ENCODE results near the gene HOXB6.

Gene HOXB6

DNA sequence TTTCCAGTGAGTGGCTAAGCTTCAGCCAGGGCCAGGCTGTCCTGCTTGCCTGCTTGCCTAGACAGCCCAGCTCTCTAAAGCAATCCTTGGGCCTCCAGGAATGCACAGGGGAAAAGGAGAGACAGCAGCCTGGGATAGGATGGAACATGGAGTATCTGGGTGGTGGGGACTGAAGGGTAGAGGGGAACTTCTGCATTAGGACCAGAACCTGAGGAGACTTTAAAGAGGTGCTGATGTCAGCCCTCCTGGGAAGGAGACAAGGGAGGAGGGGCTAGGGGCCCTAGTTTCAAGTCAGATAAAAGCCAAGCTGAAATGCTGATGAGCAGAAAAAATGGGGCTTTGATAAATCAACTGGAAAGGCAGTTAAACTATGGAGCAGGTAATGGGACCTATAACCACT lies 4.2 kb upstream of the HOXB6 start:
- DNase-seq, result no peak

DNA sequence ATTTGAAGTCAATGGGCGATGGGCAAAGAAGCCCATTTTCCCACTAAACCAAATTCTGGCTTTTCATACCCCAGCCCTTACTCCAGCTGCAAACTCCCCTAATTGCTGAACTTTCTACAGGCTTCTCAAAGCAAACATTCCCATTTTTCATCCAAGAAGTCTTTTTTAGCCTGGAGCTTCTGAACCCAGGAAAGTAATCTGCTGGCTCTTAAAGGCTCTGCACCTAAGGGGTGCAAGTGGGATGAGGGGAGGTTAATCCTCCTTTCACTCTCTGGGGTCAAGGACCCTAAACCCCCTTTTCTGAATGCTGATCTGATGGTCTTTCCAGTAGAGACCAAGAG lies 3.7 kb upstream of the HOXB6 start:
- DNase-seq, result no peak

DNA sequence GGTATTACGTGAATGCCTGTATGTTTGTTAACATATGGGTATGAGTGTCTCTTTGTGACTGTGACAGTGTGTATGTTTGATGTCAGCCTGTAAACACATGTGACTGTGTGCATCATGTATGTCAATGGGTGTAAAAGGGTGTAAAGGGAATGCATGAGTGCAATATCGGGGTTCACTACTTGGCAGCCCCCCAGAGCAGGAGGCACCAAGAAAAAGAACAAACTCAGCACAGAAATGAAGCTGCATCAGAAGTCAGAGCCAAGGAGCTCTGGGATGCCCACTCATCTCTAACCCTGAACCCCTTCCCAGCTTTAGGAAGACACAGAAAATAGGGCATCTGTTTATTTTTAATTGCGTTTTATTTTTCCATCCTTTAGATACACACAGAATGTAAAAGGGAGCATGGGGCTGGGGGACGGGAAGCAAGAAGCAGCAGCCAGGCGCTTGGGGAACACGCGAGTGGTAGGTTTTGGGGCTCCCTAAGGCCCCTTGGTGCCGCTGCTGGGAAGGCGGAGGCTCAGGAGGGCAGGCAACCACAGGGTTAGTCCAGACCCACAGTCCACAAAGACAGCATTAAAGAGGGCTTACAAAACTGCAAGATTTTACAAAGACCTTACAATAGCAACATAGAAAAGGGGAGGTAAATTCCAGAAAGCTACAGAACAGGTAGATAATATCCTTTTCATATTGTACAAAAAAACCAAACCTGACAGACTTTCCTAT lies 2.3 kb upstream of the HOXB6 start:
- DNase-seq, result no peak

DNA sequence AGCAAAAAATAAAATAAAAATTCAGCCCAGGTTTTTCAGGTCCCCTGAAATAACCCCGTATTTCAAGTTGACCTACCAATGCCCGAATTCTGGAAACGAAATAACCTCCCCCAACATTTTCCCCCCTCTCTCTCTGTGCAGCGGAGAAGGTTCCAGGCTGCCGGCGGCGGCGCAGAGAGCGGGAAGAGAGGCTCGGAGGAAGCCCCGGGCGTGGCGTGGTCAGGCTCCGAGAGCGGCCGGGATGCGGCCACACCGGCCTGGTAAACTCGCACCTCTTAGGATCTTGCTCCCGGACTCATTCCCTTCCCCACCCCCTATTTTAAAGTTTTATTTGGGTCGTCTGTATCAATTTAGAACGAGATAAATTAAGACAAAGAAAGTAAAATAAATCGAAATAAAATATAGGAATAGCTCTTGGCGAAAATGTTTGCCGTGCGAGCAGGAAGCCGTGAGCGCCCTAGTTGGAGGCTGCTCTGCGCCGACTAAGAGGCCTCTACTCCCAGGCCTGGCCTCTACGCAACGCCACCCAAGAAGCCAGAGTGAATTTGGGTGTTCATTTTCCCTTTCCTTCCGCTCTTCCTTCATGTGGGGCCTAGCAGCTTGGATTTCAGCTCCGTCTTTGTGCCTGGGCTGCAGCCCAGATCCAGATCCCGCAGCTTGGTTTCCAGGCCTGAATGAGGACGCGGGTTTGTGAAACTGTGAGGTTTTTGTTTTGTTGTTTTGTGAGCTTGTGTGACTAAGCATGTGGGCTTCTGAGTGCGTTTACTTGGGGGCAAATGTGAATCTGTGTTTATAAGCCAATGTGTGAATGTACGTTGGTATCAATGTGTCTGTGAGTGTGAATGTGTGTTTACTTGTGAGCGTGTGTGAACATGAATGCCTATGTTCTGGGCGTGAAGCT lies 1.5 kb upstream of the HOXB6 start:
- DNase-seq, result no peak

DNA sequence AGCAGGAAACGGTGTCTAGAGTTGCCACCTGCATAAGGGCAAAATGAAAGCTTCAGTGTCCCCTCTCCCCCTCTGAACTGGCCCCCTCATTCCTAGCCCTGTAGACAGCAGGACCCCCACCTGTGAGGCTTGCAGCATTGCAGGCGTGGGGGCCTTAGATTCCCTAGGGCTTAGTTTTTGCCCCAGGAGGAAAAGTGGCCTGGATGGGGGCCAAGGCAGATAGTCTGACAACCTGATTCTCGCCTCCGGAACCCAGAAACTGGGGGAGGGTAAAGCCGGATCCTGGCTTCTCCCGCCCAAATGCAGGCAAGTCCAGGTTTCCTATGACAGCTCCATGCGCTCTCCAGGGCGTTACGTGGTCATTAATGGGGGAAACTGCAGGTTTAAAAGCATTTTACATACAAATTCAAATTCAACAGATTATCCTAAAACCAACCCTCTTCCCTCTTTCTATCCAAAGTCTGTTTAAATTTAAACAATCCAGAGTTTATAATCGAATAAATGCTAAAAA lies 678 bp upstream of the HOXB6 start:
- DNase-seq, result no peak

DNA sequence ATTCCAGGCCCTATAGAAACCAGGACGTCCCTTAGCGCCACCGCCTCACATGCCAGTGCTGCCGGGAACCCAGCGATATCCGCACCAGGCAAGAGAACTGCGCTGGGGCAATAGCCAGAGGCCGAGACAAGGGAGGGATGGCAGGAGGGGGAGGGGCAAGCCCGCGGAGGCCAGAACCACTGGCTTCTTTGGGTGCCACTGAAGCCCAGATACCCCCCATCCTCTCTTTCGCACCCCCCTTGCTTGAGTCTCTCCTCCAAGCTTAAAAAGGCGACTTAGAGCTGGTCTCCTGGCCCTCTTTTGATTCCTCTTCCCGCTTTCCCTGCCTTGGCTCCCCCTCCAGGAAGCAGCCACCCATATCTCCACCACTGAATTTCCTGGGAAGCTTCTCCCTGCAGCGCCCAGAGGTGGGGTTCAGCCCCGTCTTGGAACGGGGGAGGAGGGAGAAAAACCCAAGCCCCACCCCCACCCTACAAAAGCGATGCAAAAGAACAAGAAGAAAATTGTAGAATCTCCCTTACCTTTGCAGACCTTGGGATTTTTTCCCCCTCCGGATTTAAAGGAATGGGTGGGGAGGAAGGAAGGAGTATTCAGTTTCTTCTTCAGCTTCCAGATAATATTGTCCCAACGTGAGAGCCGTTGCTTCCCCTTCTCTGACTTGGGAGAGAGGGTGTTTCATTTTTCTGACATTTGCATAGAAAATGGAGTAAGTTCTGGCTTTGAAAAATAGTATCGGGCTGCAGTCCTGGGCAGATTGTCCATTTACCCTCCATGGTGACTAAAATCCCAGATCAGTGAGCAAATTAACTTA lies 622 bp downstream of the HOXB6 start:
- DNase-seq, result no peak

DNA sequence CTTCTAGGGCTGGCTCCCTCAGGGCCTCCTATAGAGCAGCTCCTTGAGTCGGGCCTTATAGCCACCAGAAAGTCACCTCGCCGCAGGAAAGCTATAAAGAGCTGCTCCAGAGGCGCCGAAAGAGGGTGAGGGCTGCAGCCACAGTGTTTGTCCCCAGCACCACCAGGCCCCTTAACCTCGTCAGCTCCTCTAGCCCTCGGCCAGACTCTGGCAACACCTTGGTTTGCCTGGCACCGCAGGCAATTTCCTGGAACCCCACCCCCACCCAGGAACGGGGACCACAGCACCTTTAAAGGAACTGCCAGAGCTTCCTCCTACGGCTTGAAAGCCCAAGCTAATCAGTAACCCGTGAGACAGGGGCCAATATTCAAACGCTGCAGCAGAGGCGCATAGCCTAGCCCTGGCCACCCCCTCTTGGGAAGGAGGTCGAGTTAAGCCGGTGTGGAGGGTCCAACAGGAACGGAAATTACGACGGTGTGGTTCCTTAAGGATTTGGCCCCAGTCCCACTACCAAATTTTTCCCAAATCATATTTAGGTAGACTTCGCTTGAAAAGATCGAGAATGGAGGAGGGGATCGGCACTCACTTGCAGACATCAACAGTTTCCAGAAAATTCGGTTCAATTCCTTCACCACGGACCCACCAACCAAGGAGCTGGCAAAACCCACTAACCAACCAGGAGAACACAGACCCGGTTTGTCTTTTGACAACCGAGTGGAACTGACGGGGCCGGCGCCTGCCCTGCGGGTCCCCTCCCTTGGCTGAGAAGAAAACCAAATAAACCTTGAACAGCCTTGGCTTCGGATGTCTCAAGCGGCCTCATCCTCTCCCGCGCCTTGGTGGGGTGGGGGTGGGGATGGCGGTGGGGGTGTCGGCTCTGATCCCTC lies 3.0 kb downstream of the HOXB6 start:
- no peak for DNase-seq

DNA sequence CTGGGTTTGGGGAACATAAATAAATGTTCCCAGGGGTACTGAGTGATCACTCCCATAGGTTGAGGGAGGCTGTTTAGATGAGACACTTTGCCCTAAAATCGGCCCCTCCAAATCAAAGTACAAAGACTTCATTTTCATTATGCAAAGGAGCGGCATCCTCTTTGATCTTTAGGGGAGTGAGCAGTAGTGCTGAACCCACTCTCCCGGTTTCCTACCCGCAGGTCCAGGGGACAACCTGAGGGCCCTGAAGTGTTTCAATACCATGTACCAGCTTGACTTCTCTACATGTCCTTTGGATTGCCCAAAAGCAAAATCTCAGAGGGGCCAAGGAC lies 3.6 kb downstream of the HOXB6 start:
- no peak for DNase-seq

DNA sequence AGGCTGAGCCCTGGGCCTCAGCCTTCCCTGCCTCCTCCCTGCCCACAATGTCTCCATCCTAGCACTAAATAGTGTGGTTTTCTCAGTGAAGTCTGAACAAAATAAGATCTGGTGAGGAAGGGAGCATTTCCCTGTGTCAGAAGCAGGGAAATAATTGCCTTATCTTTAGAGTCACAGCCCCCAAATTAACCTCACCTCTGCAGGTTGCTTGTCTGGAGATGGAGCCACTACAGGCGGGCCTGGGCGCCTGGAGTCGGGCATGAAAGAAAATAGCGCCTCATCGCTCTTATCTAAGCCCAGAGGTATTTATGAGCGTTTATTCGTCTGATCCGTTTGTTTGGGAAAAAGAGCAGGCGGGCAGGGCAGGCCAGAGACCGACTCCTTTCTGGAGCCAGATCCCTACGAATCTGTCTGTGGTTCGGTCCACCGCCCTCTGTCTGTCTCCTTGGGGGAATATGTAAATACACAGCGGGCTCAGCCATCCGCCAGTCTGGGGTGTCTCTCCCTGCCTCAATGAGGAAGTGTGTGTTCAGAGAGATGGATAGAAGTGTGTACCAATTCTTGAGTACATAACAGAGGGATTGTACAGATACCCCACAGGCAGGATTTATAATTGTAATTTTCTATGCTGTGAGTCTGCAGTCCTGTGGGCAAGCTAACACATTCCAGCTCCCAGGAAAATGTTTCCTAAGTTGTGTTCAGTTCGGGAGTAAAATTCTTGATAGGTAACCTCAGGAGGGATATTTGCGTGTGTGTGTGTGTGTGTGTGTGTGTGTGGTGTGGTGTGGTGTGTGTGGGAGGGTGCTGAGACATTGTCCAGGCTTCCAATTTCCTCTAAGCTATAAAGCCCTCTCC lies 4.3 kb downstream of the HOXB6 start:
- DNase-seq, result no peak

DNA sequence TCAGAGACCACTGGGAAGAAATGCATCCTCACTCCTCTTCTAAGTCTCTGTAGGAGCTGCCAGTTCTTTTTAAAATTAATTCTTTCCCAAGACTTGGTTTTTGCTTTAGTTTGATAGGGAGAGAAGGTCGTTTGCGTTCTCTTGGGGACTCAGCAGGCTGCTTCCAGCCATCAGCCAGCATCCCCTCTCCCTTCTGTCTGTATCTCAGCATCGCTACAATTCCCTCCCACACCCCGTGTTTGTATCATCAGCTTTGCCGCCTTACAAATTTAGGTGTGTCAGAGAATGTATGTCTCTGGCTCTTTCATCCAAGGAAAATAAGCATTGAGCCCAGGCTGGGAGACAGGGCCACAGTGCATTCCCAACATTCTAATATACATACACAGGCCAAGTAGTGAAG lies 5.4 kb downstream of the HOXB6 start:
- no peak for DNase-seq

DNA sequence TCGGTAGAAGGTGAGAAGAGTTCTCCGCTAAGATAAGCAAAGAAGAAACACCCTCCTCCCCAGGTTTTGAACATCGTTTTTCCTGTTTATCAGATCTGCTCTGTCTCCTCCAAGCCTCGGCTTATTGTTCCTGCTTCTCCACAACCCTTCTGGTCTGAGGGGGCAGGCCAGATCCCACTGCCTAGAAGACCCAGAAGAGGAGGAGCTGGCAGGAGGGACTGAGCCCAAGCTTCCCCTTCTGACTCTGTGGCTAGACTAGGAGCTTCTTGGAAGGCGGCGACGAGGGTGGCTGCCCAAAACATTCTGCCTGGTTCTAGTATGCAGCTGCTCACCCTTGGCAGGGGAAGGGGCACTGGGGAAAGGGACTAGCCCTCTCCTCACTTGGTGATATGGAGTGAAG lies 6.0 kb downstream of the HOXB6 start:
- DNase-seq, result no peak

DNA sequence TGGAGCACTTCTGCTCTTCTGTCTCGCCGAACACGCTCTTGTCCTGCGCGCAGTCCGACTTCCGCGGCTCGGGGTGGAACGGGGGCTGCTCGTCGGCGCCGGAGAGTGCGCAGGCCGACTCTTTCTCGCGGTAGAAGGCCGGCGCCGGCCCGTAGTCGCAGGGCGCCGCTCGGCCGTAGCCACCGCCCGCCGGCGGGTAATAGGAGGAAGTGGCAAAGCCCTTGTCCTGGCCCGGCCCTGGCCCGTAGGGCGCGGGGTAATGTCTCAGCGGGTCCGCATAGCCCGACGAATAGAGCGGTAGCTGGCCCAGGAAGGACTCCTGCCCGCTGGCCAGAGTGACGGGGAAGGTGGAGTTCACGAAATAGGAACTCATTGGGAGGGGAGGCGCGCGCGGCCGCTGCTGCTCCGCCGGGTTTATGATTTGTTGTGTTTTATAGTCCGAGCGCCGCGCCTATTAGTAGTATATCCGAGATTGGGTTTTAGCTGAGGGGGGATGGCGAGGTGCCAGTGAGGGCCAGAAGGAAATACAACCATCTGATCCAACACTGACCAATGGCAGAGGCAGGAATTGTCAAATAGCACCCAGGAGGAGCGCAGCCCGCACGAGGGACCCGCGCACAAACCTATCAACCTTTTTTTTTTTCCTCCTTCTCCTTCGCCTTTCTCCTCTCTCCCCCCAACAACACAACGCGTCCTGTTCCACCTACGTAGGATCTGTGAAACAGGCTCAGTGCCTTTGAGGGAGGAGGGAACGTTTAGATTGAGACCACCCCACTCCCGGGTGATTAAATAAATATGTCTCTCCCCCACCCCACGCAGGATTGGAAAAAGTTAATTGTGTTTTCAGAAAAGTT lies 6.8 kb downstream of the HOXB6 start:
- DNase-seq, result peak; percentile 34

DNA sequence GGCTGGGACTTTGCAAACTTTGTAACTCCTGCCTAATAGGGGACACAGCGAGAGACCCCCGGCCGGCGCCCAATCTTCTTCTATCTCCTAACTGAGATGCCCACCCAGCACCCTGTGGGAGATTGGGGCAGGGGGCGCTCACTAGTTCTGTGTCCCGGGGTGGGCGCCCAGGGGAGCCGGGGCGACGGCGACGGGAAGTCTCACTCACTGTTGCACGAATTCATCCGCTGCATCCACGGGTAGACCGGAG lies 7.3 kb downstream of the HOXB6 start:
- no peak for DNase-seq

DNA sequence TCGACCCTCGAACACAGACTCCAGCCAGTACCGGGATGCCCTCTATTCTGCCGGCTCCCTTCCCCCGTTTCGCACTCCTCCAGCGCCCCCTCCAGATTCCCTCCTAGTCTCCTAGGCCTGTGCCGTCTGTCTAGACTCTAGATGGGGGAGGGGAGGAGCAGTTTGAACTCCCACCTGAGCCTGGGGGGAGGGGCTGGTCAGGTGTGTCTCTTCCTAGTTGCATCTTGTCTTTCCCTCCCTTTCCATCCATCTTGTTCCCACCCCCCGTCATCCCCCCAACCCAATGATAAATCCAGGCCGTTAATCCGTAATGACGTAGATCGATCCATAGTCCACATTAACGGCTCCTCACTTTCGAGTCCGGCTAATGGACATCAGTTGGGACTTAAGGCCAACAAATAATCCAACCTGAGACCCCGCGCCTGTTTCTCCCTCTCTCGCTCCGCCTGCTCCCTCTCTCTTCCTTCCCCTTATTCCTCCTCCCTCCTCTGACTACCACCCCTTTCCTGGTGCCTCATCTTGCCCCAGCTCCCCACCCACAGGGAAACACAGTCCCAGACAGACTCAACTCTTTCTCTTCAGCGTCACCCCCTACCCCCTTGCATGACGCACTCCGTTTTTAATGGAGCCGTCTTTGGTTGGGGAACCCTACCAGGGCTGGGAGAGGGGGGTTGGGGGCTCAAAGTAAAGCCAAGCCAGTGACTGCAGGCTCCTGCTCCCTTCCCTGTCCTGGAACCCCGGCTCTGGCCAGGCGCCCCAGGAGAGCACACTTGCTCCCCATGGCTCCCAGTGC lies 7.9 kb downstream of the HOXB6 start:
- DNase-seq, result no peak

DNA sequence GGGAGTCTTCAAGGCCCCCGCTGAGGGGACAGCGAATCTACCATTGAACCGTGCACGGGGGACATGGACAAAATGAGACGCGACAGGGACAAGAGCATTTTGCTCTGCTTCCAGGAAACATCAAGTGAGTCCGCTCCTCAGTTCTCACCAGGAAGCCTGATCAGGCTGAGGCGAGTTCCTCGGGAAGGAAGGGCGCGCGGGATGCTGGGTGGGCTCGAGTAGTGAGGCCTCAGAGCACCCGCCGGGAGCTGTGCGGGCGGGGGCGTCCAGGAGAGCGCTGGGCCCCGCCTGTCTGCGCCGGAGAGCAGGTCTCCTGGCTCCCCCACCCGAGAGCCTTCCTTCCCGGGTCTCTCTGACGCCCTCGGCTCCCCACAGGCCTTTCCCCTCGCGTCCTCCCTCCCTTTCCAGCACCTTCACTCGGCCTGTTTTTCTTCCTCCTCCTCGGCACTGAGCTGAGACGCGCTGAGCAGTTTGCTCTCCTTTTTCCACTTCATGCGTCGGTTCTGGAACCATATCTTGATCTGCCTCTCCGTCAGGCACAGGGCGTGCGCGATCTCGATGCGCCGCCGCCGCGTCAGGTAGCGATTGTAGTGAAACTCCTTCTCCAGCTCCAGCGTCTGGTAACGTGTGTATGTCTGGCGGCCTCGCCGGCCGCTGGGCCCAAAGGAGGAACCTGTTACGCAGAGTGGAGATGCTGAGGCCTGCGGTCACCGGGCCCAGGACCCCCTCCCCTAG lies 8.6 kb downstream of the HOXB6 start:
- DNase-seq, result no peak

DNA sequence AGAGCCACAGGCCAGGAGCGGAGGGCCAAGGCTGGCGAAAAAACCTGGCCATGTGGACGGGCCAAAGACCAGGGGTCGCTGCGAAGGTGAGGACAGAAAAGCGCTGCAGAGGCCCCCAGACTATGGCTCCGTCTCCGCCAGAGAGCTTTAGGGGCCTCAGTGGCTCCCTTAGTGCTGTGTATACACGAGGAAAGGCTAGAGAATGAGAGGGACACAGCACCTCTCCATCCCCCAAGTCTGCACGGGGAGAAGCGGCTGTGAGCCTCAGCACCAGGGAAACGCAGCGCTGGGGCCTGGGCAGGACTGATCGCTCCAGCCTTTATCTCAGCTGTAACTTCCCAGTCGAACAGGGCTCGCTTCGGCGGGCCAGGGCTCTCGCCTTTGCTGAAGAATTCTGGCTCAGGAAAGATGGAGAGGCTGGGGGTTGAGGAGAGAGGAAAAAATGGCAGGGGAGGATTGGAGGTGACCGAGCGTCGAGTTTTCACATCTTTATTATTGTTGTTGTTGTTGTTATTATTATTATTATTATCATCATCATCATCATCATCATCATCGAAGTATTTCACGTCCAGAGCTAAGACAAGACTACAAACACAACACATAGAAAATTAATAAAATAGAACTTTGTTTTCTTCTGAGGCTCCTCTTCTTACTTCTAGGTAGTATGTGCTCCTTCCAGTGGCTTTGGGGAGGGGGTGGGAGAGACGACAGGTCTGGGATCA lies 9.3 kb downstream of the HOXB6 start:
- no peak for DNase-seq

DNA sequence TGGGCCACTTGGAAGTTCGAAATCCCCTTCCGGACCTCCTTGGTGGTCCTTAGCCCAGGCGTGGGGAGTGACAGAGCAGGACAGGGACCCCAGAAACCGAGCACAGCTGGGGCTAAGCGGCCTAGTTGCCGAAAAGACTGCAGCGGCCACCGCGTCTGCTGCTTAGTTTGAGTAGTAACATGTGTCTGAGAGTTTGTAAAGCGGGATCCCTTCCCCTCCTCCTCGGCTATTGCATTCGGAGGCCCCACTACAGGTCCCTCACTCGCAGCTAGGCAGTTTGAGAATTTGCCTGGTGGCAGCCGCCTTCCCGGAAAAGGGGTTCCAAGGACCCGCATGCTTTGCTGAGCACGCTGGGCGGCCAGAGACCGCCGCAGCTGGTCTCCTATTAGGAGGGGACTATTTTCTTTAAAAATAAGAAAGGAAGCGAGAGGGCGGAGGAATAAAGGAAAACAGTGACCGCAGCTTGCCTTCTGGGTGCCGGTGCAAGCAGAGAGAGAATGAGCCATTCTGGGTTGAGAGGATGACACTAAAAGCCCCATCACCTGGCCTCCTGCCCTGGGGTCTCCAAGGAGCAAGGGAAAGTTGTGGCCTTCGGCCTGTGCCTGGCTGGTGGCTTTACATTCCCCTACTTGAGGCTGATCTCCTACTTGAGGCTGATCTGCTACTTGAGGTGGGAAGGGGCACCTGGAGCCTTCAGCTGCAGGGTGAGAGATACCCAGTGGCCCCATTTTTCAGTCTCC lies 10.1 kb downstream of the HOXB6 start:
- no peak for DNase-seq

Data from CD4-positive, alpha-beta T cell treated with Interleukin-4 for 4 hours (primary cell).